Measurements from ENCODE around the gene TPCN2. TPM values are rescaled to one million over a fixed set of nuclear protein-coding genes. Genes with fewer than 3 reads are reported as not detected.

TPCN2 gene
- total and polyA plus RNA-seq, 2 of the 4 experiments (the other 2 are of a cell fraction) = 3.4 to 8.0 TPM

GRCh38 chr11:69121021-69121420, 72.3 kb downstream of the TPCN2 start:
- Histone ChIP-seq H2BK15ac (ENCODE audit: low read depth, low read length) (0 out of 3 replicates have a peak overlapping the region, but pooled peaks have one; percentile 0), H3K4me2 (ENCODE audit: low read depth, low read length) (no peak overlapping the region), H3K79me1 (ENCODE audit: low read depth in 1 of 2, low read length in 2 of 2) (no peaks in the 10 kb centered on the region), H4K8ac (ENCODE audit: low read depth in 2 of 2, low read length in 2 of 2) (no peak overlapping the region), H2AK5ac (ENCODE audit: low read depth, low read length) (no peak overlapping the region; the same call in 1 of the 2 replicates), H3K14ac (replicated peaks; ENCODE audit: low read depth, low read length) (no peak overlapping the region), H3K56ac (ENCODE audit: extremely low read depth, insufficient read depth, low read length) (no peak overlapping the region), H3K4me3 (ENCODE audit: insufficient read depth, low read depth, low read length) (no peak overlapping the region), H2AK9ac (replicated peaks; ENCODE audit: low read depth, low read length, poor library complexity) (no peak overlapping the region), H3K9me1 (ENCODE audit: insufficient read depth, low read length) (peaks cover 11% of the 10 kb centered on the region; the same call in 1 of the 2 replicates), H4K5ac (ENCODE audit: low read depth, low read length) (no peak overlapping the region), H3K27ac (ENCODE audit: insufficient read depth, low read length) (no peak overlapping the region), H3K9me3 (ENCODE audit: control insufficient read depth, insufficient read depth, low read length) (peaks cover 7% of the 10 kb centered on the region), H2BK120ac (ENCODE audit: low read depth, low read length) (no peak overlapping the region), H4K20me1 (ENCODE audit: insufficient read depth, low read length) (no peaks in the 10 kb centered on the region), H2AFZ (replicated peaks; ENCODE audit: low read length, poor library complexity) (no peak overlapping the region), H3K4ac (ENCODE audit: low read depth, low read length) (no peak overlapping the region; the same call in 1 of the 2 replicates), H2BK5ac (ENCODE audit: low read depth, low read length, poor library complexity, severe bottlenecking) (no peak overlapping the region), H2BK20ac (ENCODE audit: low read depth, low read length) (no peak overlapping the region), H3K27me3 (ENCODE audit: control insufficient read depth, insufficient read depth, low read length) (no peaks in the 10 kb centered on the region; the same call in 1 of the 2 replicates), H4K91ac (ENCODE audit: insufficient read depth, low read depth, low read length) (no peak overlapping the region), H3K36me3 (ENCODE audit: control insufficient read depth, insufficient read depth, low read length) (no peaks in the 10 kb centered on the region), H3K4me1 (ENCODE audit: control insufficient read depth, insufficient read depth, low read length) (peaks cover 20% of the 10 kb centered on the region), H3K9ac (ENCODE audit: low read depth, low read length) (no peak overlapping the region), H3K23ac (ENCODE audit: low read depth, low read length) (no peak overlapping the region), H3K18ac (ENCODE audit: low read depth, low read length) (no peak overlapping the region)
- ATAC-seq (ENCODE audit: low read depth) (no peak), DNase-seq (no peak)
- ChIA-PET CTCF (no interaction called here), POLR2A (ENCODE audit: unreplicated experiment) (no interaction called here)
- in situ Hi-C loops (cut with MboI; ENCODE audit: low sequenced_read_pairs) = loop anchor here (25.0 kb wide), 1 partner anchor 1066 kb away; no protein-coding TSS in a partner anchor
- dilution Hi-C loops (cut with HindIII; ENCODE audit: low sequenced_read_pairs, unreplicated experiment) = no loop called here
- WGBS, 2 experiments (ENCODE audit: extremely low coverage in 2 of 2, insufficient read length in 1 of 2) = 91% methylated on average over 4 of the region's 9 CpGs; no CpG with 5 or more reads in 1 of the 2 experiments
- TF ChIP-seq CEBPB (IDR thresholded peaks at IDR 0.05; ENCODE audit: low read depth, low read length) (no peak), MAZ (IDR thresholded peaks at IDR 0.05; ENCODE audit: borderline replicate concordance, low read depth, low read length) (no peak), ELK1 (IDR thresholded peaks at IDR 0.05; ENCODE audit: borderline replicate concordance, low read depth, low read length) (no peak), NFE2L2 (IDR thresholded peaks at IDR 0.05; ENCODE audit: low read depth, low read length) (no peak), MAFK (IDR thresholded peaks at IDR 0.05; ENCODE audit: low read depth, low read length) (no peak), SMC3 (IDR thresholded peaks at IDR 0.05; ENCODE audit: low read depth, low read length) (no peak), CHD1 (IDR thresholded peaks at IDR 0.05; ENCODE audit: low read depth, low read length) (no peak), RFX5 (IDR thresholded peaks at IDR 0.05; ENCODE audit: low read depth, low read length) (no peak), POLR2A (IDR thresholded peaks at IDR 0.05; ENCODE audit: low read depth, low read length) (no peak), CTCF (conservative IDR thresholded peaks at IDR 0.05; ENCODE audit: low read depth, low read length) (no peak), USF2 (IDR thresholded peaks at IDR 0.05; ENCODE audit: low read depth, low read length) (no peak), RCOR1 (IDR thresholded peaks at IDR 0.05; ENCODE audit: insufficient replicate concordance, low read length) (no peak), MXI1 (IDR thresholded peaks at IDR 0.05; ENCODE audit: borderline replicate concordance, low read depth, low read length) (no peak), RAD21 (IDR thresholded peaks at IDR 0.05; ENCODE audit: low read length) (no peak), BHLHE40 (IDR thresholded peaks at IDR 0.05; ENCODE audit: low read depth, low read length) (no peak), FOS (IDR thresholded peaks at IDR 0.05; ENCODE audit: low read depth, low read length) (no peak)
- intact Hi-C loops (cut with micrococcal nuclease) = no loop called here
- BruUV-seq (replicated peaks) = no TSS peak

All from IMR-90 (cell line).